Mesendoderm (in vitro differentiated cells): ENCODE measurements around the gene EXOC3L2. TPM values are rescaled to one million over a fixed set of nuclear protein-coding genes. Genes with fewer than 3 reads are reported as not detected.
A peak's percentile ranks its signal among the peaks of the same experiment; 100 is the strongest.

Experiments
- DNase-seq: peaks from one replicate; pipeline ENCODE4 v3.0.0; 2013
- H2AK5ac ChIP-seq: 2 replicates; pipeline ENCODE4 v1.6.1; 2013; ENCODE audit warnings: low read length, inconsistent platforms
- H2BK120ac ChIP-seq: 2 replicates; pipeline ENCODE4 v1.6.1; 2013; ENCODE audit warnings: low read depth, mild to moderate bottlenecking, low read length, moderate library complexity, mixed read lengths
- H2BK15ac ChIP-seq: replicated peaks from 2 replicates; pipeline ENCODE4 v1.6.1; 2013; ENCODE audit warnings: low read depth, mild to moderate bottlenecking, moderate library complexity
- H2BK5ac ChIP-seq: 2 replicates; pipeline ENCODE4 v1.6.1; 2013; ENCODE audit warnings: low read length, inconsistent platforms
- H3K18ac ChIP-seq: 2 replicates; pipeline ENCODE4 v1.6.1; 2013; ENCODE audit warnings: mild to moderate bottlenecking, low read length, mixed read lengths
- H3K23ac ChIP-seq: one replicate; pipeline ENCODE4 v1.6.1; 2013; ENCODE audit warnings: low read length
- H3K27ac ChIP-seq: 2 replicates; pipeline ENCODE4 v1.5.1; 2013; ENCODE audit warnings: low read depth, mild to moderate bottlenecking, inconsistent platforms, low read length, moderate library complexity
- H3K27me3 ChIP-seq: 2 replicates; pipeline ENCODE4 v1.6.1; 2013; ENCODE audit warnings: low read length, control low read depth, mild to moderate bottlenecking, inconsistent platforms; ENCODE audit not compliant: insufficient read depth, poor library complexity
- H3K36me3 ChIP-seq: 2 replicates; pipeline ENCODE4 v1.6.1; 2013; ENCODE audit warnings: low read length, inconsistent platforms; ENCODE audit not compliant: control insufficient read depth, insufficient read depth
- H3K4ac ChIP-seq: one replicate; pipeline ENCODE4 v1.6.1; 2013; ENCODE audit warnings: low read depth, mild to moderate bottlenecking, low read length, moderate library complexity
- H3K4me1 ChIP-seq: 2 replicates; pipeline ENCODE4 v1.6.1; 2013; ENCODE audit warnings: low read depth, low read length, inconsistent platforms; ENCODE audit not compliant: control insufficient read depth
- H3K4me2 ChIP-seq: 2 replicates; pipeline ENCODE4 v1.6.1; 2013; ENCODE audit warnings: low read length
- H3K4me3 ChIP-seq: 2 replicates; pipeline ENCODE4 v1.5.1; 2013; ENCODE audit warnings: mild to moderate bottlenecking, low read length
- H3K56ac ChIP-seq: one replicate; pipeline ENCODE4 v1.6.1; 2013; ENCODE audit warnings: low read length
- H3K79me1 ChIP-seq: 2 replicates; pipeline ENCODE4 v1.6.1; 2013; ENCODE audit warnings: low read length, inconsistent platforms
- H3K79me2 ChIP-seq: 2 replicates; pipeline ENCODE4 v1.6.1; 2013; ENCODE audit warnings: mild to moderate bottlenecking, low read length; ENCODE audit not compliant: control insufficient read depth, insufficient read depth
- H3K9ac ChIP-seq: 2 replicates; pipeline ENCODE4 v1.6.1; 2013; ENCODE audit warnings: low read length, inconsistent platforms
- H4K5ac ChIP-seq: one replicate; pipeline ENCODE4 v1.6.1; 2013; ENCODE audit warnings: low read length
- H4K8ac ChIP-seq: one replicate; pipeline ENCODE4 v1.6.1; 2013; ENCODE audit warnings: low read depth, mild to moderate bottlenecking, control low read depth, low read length, moderate library complexity
- WGBS: extraction: QIAGEN DNeasy Blood & Tissue Kit; methylation state at CpG from one replicate; pipeline ENCODE4 v1.1.7; 2013; ENCODE audit warnings: low lambda C conversion rate, missing lambda C conversion rate; ENCODE audit not compliant: insufficient coverage; ENCODE audit errors: extremely low coverage; 5-methylcytosine and 5-hydroxymethylcytosine counted together
- polyA plus RNA-seq, 2 experiments: library from polyadenylated mRNA; stranded (reverse); fragments of 200-250 nt; gene quantifications; one replicate each; pipeline ENCODE4 v1.2.3, GENCODE V29; 2013

EXOC3L2 gene
- 0.37 TPM for polyA plus RNA-seq (2013, experiment 1 of 2)
- polyA plus RNA-seq (2013, experiment 2 of 2), result 0.36 TPM

- no CpG with 5 or more reads among the region's 17 CpGs for WGBS
- H2BK5ac ChIP-seq, result no peak within 1 kb of the TSS
- no peak within 1 kb of the TSS for H4K8ac ChIP-seq
- peak within 1 kb of the TSS; percentile 43 for H3K18ac ChIP-seq
- H2AK5ac ChIP-seq, result no peak within 1 kb of the TSS
- H3K4me2 ChIP-seq, result no peak within 1 kb of the TSS
- H3K79me1 ChIP-seq, result no peaks in the 10 kb centered on the region
- H3K4me1 ChIP-seq, result peaks cover 2% of the 10 kb centered on the region
- H2BK15ac ChIP-seq, result no peak within 1 kb of the TSS
- no peaks in the 10 kb centered on the region for H3K79me2 ChIP-seq
- H2BK120ac ChIP-seq, result no peak within 1 kb of the TSS
- H3K27me3 ChIP-seq, result no peaks in the 10 kb centered on the region
- no peak within 1 kb of the TSS for H3K27ac ChIP-seq
- peak; percentile 54 for DNase-seq
- no peak within 1 kb of the TSS for H3K4ac ChIP-seq
- H3K4me3 ChIP-seq, result no peak within 1 kb of the TSS
- H3K36me3 ChIP-seq, result no peaks in the 10 kb centered on the region
- H3K56ac ChIP-seq, result peak within 1 kb of the TSS; percentile 74
- peak within 1 kb of the TSS; percentile 44 for H3K9ac ChIP-seq
- no peak within 1 kb of the TSS for H3K23ac ChIP-seq
- no peak within 1 kb of the TSS for H4K5ac ChIP-seq
Measured at GRCh38 chr19:45245334-45245787, at the start of gene EXOC3L2. Gene EXOC3L2, minus strand, starts transcription at chr19:45245407. Its CDS starts 6,362 bp downstream, at chr19:45239045.

- H3K27ac ChIP-seq, result no peak overlapping the region
- no peaks in the 10 kb centered on the region for H3K27me3 ChIP-seq
- no peaks in the 10 kb centered on the region for H3K79me1 ChIP-seq
- no peak overlapping the region for H4K8ac ChIP-seq
- H3K4ac ChIP-seq, result no peak overlapping the region
- H3K4me2 ChIP-seq, result no peak overlapping the region
- no peak overlapping the region for H4K5ac ChIP-seq
- no peak overlapping the region for H3K9ac ChIP-seq
- no peak overlapping the region for H3K23ac ChIP-seq
- peaks cover 2% of the 10 kb centered on the region for H3K36me3 ChIP-seq
- no peaks in the 10 kb centered on the region for H3K4me1 ChIP-seq
- WGBS, result no CpG with 5 or more reads among the region's 12 CpGs
- DNase-seq, result no peak
- no peak overlapping the region for H3K56ac ChIP-seq
- no peak overlapping the region for H3K18ac ChIP-seq
- no peak overlapping the region for H3K4me3 ChIP-seq
- no peak overlapping the region for H2AK5ac ChIP-seq
- H2BK5ac ChIP-seq, result no peak overlapping the region
- H2BK15ac ChIP-seq, result no peak overlapping the region
- no peak overlapping the region for H2BK120ac ChIP-seq
- H3K79me2 ChIP-seq, result no peaks in the 10 kb centered on the region
Measured at GRCh38 chr19:45294291-45295029, 49.3 kb upstream of the EXOC3L2 start.

GRCh38 chr19:45293682-45294081, 48.5 kb upstream of the EXOC3L2 start:
- no peak for DNase-seq
- Histone ChIP-seq H3K56ac (no peak overlapping the region), H3K4me2 (no peak overlapping the region), H4K8ac (no peak overlapping the region), H3K27ac (no peak overlapping the region), H3K9ac (no peak overlapping the region), H4K5ac (no peak overlapping the region), H3K4me3 (no peak overlapping the region), H2BK120ac (no peak overlapping the region), H3K4me1 (no peaks in the 10 kb centered on the region), H3K79me1 (no peaks in the 10 kb centered on the region), H2AK5ac (no peak overlapping the region), H3K27me3 (no peaks in the 10 kb centered on the region), H3K18ac (no peak overlapping the region), H2BK5ac (no peak overlapping the region), H3K23ac (no peak overlapping the region), H3K36me3 (peaks cover 2% of the 10 kb centered on the region), H3K4ac (no peak overlapping the region), H3K79me2 (no peaks in the 10 kb centered on the region), H2BK15ac (no peak overlapping the region)
- no CpG with 5 or more reads among the region's 4 CpGs for WGBS

GRCh38 chr19:45291834-45292233, 46.6 kb upstream of the EXOC3L2 start:
- no peak for DNase-seq
- H3K4me1 ChIP-seq, result no peaks in the 10 kb centered on the region
- H3K27me3 ChIP-seq, result no peaks in the 10 kb centered on the region
- H3K4me3 ChIP-seq, result no peak overlapping the region
- no peak overlapping the region for H2BK120ac ChIP-seq
- no peak overlapping the region for H3K23ac ChIP-seq
- H2BK15ac ChIP-seq, result no peak overlapping the region
- no peak overlapping the region for H3K4me2 ChIP-seq
- H3K79me1 ChIP-seq, result no peaks in the 10 kb centered on the region
- H3K27ac ChIP-seq, result no peak overlapping the region
- no peak overlapping the region for H3K9ac ChIP-seq
- H3K79me2 ChIP-seq, result no peaks in the 10 kb centered on the region
- no peak overlapping the region for H4K8ac ChIP-seq
- H2BK5ac ChIP-seq, result no peak overlapping the region
- H3K4ac ChIP-seq, result no peak overlapping the region
- H3K18ac ChIP-seq, result no peak overlapping the region
- peaks cover 2% of the 10 kb centered on the region for H3K36me3 ChIP-seq
- no peak overlapping the region for H2AK5ac ChIP-seq
- H4K5ac ChIP-seq, result no peak overlapping the region
- no CpG with 5 or more reads among the region's 1 CpG for WGBS
- H3K56ac ChIP-seq, result no peak overlapping the region

DNA sequence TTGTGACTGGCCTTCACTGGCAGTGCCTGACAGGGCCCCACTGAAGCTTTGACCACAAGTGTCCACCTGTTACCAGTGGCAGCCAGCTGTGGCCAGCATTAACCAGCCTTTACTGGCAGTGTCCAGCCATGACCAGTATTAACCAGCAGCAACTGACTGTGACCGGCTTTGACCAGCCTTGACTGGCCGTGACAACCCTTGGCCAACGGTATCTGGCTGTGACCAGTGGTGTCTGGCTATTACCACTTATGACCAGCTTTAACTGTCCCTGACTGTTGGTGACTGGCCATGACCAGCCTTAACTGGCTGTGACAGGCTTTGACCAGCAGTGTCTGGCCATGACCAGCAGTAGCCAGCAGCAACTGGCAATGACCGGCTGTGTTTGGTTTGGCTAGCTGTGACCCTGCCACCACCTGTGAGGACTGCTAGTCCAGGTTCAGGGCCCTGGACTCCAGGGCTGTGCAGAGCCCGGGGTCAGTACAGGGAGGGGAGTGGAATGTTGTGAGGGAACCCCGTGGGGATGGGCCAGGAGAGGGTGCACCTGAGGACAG, 45.2 kb upstream of the EXOC3L2 start:
- Histone ChIP-seq H3K79me2 (no peaks in the 10 kb centered on the region), H2BK5ac (no peak overlapping the region), H3K27me3 (no peaks in the 10 kb centered on the region), H3K79me1 (no peaks in the 10 kb centered on the region), H2BK15ac (no peak overlapping the region), H2BK120ac (no peak overlapping the region), H3K4me1 (no peaks in the 10 kb centered on the region), H3K18ac (no peak overlapping the region), H3K56ac (no peak overlapping the region), H2AK5ac (no peak overlapping the region), H3K23ac (no peak overlapping the region), H3K9ac (no peak overlapping the region), H4K5ac (no peak overlapping the region), H4K8ac (no peak overlapping the region), H3K36me3 (peaks cover 2% of the 10 kb centered on the region), H3K27ac (no peak overlapping the region), H3K4me2 (no peak overlapping the region), H3K4ac (no peak overlapping the region), H3K4me3 (no peak overlapping the region)
- no peak for DNase-seq
- WGBS, result no CpG with 5 or more reads among the region's 6 CpGs
